GM18519 (cell line): ENCODE measurements around the gene RARRES1.

Source experiments
- ATAC-seq: cut with Tn5 transposase; IDR thresholded peaks from one replicate; pipeline ENCODE4 v1.9.1; 2021; ENCODE audit warnings: mild to moderate bottlenecking, moderate library complexity; ENCODE audit not compliant: unreplicated experiment, low FRiP score

Gene RARRES1

GRCh38 chr3:158765518-158766205 lies 33.4 kb upstream of the RARRES1 start:
- no peak for ATAC-seq

GRCh38 chr3:158763421-158763820 lies 31.2 kb upstream of the RARRES1 start:
- no peak for ATAC-seq

- no peak for ATAC-seq
Observed at GRCh38 chr3:158762701-158763100, 30.4 kb upstream of the RARRES1 start.

- ATAC-seq = no peak
Observed at GRCh38 chr3:158761350-158761749, 29.1 kb upstream of the RARRES1 start.

- no peak for ATAC-seq
Observed at GRCh38 chr3:158755421-158755820, 23.2 kb upstream of the RARRES1 start.

- no peak for ATAC-seq
Observed at GRCh38 chr3:158753854-158754253, 21.6 kb upstream of the RARRES1 start.

- no peak for ATAC-seq
Observed at GRCh38 chr3:158751316-158751715, 19.1 kb upstream of the RARRES1 start.

GRCh38 chr3:158750016-158750415 lies 17.8 kb upstream of the RARRES1 start:
- ATAC-seq = no peak

- ATAC-seq = no peak
Observed at GRCh38 chr3:158749526-158749925, 17.3 kb upstream of the RARRES1 start.

GRCh38 chr3:158748237-158748828 lies 16.1 kb upstream of the RARRES1 start:
- ATAC-seq = no peak

GRCh38 chr3:158747417-158747816 lies 15.2 kb upstream of the RARRES1 start:
- no peak for ATAC-seq

GRCh38 chr3:158745551-158745950 lies 13.3 kb upstream of the RARRES1 start:
- ATAC-seq = no peak

GRCh38 chr3:158744567-158745288 lies 12.5 kb upstream of the RARRES1 start:
- ATAC-seq = no peak

- ATAC-seq = no peak
Observed at GRCh38 chr3:158743664-158744566, 11.7 kb upstream of the RARRES1 start.

- no peak for ATAC-seq
Observed at GRCh38 chr3:158742871-158743663, 10.8 kb upstream of the RARRES1 start.

GRCh38 chr3:158739661-158740060 lies 7.4 kb upstream of the RARRES1 start:
- no peak for ATAC-seq

GRCh38 chr3:158739078-158739477 lies 6.8 kb upstream of the RARRES1 start:
- ATAC-seq = no peak

- ATAC-seq = no peak
Observed at GRCh38 chr3:158738653-158739052, 6.4 kb upstream of the RARRES1 start.

GRCh38 chr3:158737976-158738615 lies 5.8 kb upstream of the RARRES1 start:
- no peak for ATAC-seq
